CD4-positive, CD25-positive, alpha-beta regulatory T cell (primary cell): ENCODE results near the gene BLMH. TPM values are rescaled to one million over a fixed set of nuclear protein-coding genes. Genes with fewer than 3 reads are reported as not detected.
"Not testable (repeated sequence)": the region's sequence is repeated elsewhere in the genome, so short reads cannot be mapped to it uniquely, and the experiment has no call there.

Experiments
- ATAC-seq, 2 donors: fragments of 150-1000 bp; cut with Tn5 transposase; one replicate each; pipeline ENCODE4 v1.10.0; 2021; ENCODE audit warnings: low read depth in 2 of 2, moderate number of reproducible peaks in 2 of 2, moderate library complexity in 1 of 2
- DNase-seq, 3 donors: peaks; one replicate each; pipeline versions ENCODE4 v3.0.0 to v3.0.0-alpha.2; 2012 to 2022; ENCODE audit warnings: mixed read lengths in 1 of 3
- H3K27ac ChIP-seq: one replicate; pipeline ENCODE4 v1.7.0; 2013; ENCODE audit warnings: mild to moderate bottlenecking, low read length; ENCODE audit not compliant: insufficient read depth, poor library complexity, severe bottlenecking
- H3K27me3 ChIP-seq: one replicate; pipeline ENCODE4 v1.7.0; 2013; ENCODE audit warnings: low read length; ENCODE audit not compliant: control insufficient read depth, insufficient read depth
- H3K36me3 ChIP-seq: one replicate; pipeline ENCODE4 v1.7.0; 2013; ENCODE audit warnings: mild to moderate bottlenecking, low read length, moderate library complexity; ENCODE audit not compliant: control insufficient read depth, insufficient read depth
- H3K4me1 ChIP-seq: 2 replicates; pipeline ENCODE4 v1.7.0; 2013; ENCODE audit warnings: mild to moderate bottlenecking, low read length; ENCODE audit not compliant: insufficient read depth, control insufficient read depth, poor library complexity, severe bottlenecking
- H3K4me3 ChIP-seq: one replicate; pipeline ENCODE4 v1.7.0; 2013; ENCODE audit warnings: low read depth, mild to moderate bottlenecking, low read length, moderate library complexity
- H3K9me3 ChIP-seq, 2 experiments: 1 replicate in 1 of 2; 2 replicates in 1 of 2; pipeline ENCODE4 v1.7.0; 2013; ENCODE audit warnings: low read length in 2 of 2, mild to moderate bottlenecking in 1 of 2, moderate library complexity in 1 of 2; ENCODE audit not compliant: control insufficient read depth in 2 of 2
- H3K27ac Mint-ChIP-seq, 3 donors: one replicate each; pipeline ENCODE4 v1.8.0; 2020 to 2022; ENCODE audit warnings: mild to moderate bottlenecking in 3 of 3, mixed read lengths in 3 of 3, moderate library complexity in 2 of 3
- H3K27me3 Mint-ChIP-seq: one replicate; pipeline ENCODE4 v1.8.0; 2022; ENCODE audit warnings: mild to moderate bottlenecking, mixed read lengths
- H3K36me3 Mint-ChIP-seq: one replicate; pipeline ENCODE4 v1.8.0; 2020; ENCODE audit warnings: mixed read lengths
- H3K4me1 Mint-ChIP-seq, 4 donors: one replicate each; pipeline ENCODE4 v1.8.0; 2020 to 2022; ENCODE audit warnings: mixed read lengths in 4 of 4, mild to moderate bottlenecking in 1 of 4
- H3K4me3 Mint-ChIP-seq, 4 donors: one replicate each; pipeline ENCODE4 v1.8.0; 2020 to 2022; ENCODE audit warnings: mild to moderate bottlenecking in 4 of 4, mixed read lengths in 4 of 4, moderate library complexity in 3 of 4
- H3K9me3 Mint-ChIP-seq, 7 donors: one replicate each; pipeline ENCODE4 v1.8.0; 2020 to 2022; ENCODE audit warnings: mixed read lengths in 7 of 7, mild to moderate bottlenecking in 3 of 7, moderate library complexity in 2 of 7
- polyA plus RNA-seq, 4 donors: library from polyadenylated mRNA; unstranded; fragments of 300-500 nt; fragmentation: Illumina TruSeq; gene quantifications; one replicate each; pipeline ENCODE4 v1.2.3, GENCODE V29; 2021
- total RNA-seq: library from RNA; stranded (reverse); gene quantifications from one replicate; pipeline ENCODE4 v1.2.3, GENCODE V29; 2022

BLMH gene
- total and polyA plus RNA-seq, 5 donors from 2014 or later = 16.7 to 30.0 (median 19.5) TPM

DNA sequence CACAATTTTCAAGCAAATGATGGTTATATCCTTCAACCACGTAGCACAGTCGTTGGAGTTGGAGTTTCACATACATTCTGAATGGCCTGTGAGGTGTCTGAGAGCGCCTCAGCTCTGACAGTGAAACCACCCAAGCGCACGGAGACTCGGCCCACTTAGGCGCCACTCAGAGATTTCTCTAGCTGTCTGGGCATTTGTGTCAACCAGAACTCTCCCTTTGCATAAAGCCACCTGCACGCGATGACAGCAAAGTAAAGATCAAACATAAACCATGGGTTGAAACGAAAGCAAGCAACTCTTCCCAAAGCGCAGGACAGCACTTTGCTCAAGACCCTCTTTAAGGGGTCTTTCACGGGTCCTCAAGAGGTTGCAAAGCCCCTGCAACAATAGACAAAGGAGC, 56.8 kb downstream of the BLMH start:
- peak overlapping the region in 2 of 4 donors; percentile 64 to 69 for H3K4me3 Mint-ChIP-seq
- peaks cover 6 to 32% (median 15%) of the 10 kb centered on the region in 4 donors for H3K4me1 Mint-ChIP-seq
- ATAC-seq (no peak), DNase-seq (peak in 1 of 3 donors; percentile 10)
- H3K27me3 ChIP-seq = peaks cover 29% of the 10 kb centered on the region
- no peaks in the 10 kb centered on the region for H3K9me3 ChIP-seq
- peaks cover 61% of the 10 kb centered on the region for H3K27me3 Mint-ChIP-seq
- H3K4me3 ChIP-seq = no peak overlapping the region
- no peaks in the 10 kb centered on the region for H3K36me3 Mint-ChIP-seq
- peaks cover 0 to 4% (median 0%) of the 10 kb centered on the region in 7 donors for H3K9me3 Mint-ChIP-seq
- H3K4me1 ChIP-seq = peaks cover 19% of the 10 kb centered on the region
- no peak overlapping the region for H3K27ac Mint-ChIP-seq
- no peak overlapping the region for H3K27ac ChIP-seq
- no peaks in the 10 kb centered on the region for H3K36me3 ChIP-seq

DNA sequence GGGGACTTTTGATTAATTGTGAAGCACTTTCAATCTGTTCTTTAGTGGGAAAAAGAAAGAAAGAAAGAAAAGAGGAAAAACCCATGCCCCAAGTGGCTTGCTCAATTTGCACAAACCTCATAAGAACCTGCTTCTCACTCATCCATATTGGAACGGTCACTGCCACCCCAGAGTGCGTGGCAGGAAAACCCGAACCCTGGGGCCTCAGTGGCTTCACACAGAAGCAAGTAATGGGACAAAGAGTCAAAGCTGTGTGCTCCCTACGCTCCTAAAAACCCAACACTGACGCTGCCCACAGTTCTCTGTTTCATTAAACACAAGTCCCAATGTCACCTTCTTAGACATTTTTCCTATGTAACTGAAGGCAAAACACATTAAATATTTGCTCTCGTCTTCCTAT, 57.4 kb downstream of the BLMH start:
- H3K27ac ChIP-seq = no peak overlapping the region
- H3K4me3 Mint-ChIP-seq = no peak overlapping the region
- H3K4me1 Mint-ChIP-seq = peaks cover 6 to 32% (median 11%) of the 10 kb centered on the region in 4 donors
- H3K36me3 Mint-ChIP-seq = no peaks in the 10 kb centered on the region
- peaks cover 0 to 4% (median 0%) of the 10 kb centered on the region in 7 donors for H3K9me3 Mint-ChIP-seq
- H3K27ac Mint-ChIP-seq = no peak overlapping the region
- H3K27me3 ChIP-seq = peaks cover 29% of the 10 kb centered on the region
- H3K4me1 ChIP-seq = peaks cover 19% of the 10 kb centered on the region
- H3K4me3 ChIP-seq = no peak overlapping the region
- DNase-seq = no peak
- H3K9me3 ChIP-seq = no peaks in the 10 kb centered on the region
- no peaks in the 10 kb centered on the region for H3K36me3 ChIP-seq
- H3K27me3 Mint-ChIP-seq = peaks cover 54% of the 10 kb centered on the region
- no peak for ATAC-seq

DNA sequence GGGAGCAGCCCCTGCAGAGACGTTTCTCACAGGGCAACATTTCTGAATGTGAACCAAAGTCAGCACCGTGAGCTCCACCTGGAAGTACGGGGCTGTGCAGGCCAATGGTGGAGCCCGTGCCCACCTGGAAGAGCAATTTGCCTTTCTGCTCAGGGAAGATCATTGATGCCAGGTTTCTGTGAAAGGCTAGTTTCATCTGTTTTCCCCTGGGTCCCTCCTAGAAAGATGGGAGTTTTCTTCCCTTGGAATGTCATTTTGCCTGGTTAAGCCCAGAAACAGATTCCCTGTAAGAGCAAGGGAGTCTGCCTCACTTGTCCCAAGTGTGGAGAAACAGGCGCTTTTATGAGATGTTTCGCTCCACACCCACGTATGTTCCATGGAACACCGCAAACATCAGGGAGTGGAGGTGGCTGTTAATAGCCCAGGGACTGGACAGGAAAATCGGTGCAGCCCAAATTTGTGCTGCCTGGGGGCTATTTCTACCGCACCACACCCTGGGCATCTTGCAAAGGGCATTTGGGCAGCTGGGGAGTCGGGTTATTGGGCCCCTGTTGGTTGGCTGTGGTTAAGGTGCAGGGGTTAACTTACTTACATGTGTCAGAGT, 58.8 kb downstream of the BLMH start:
- H3K4me1 ChIP-seq = peaks cover 19% of the 10 kb centered on the region
- no peaks in the 10 kb centered on the region for H3K9me3 ChIP-seq
- H3K36me3 Mint-ChIP-seq = no peaks in the 10 kb centered on the region
- ATAC-seq (no peak), DNase-seq (no peak)
- peaks cover 42% of the 10 kb centered on the region for H3K27me3 Mint-ChIP-seq
- peak overlapping the region in 1 of 4 donors; percentile 48 for H3K4me3 Mint-ChIP-seq
- no peak overlapping the region for H3K27ac Mint-ChIP-seq
- peaks cover 0 to 4% (median 0%) of the 10 kb centered on the region in 7 donors for H3K9me3 Mint-ChIP-seq
- H3K4me1 Mint-ChIP-seq = peaks cover 5 to 22% (median 8%) of the 10 kb centered on the region in 4 donors
- H3K4me3 ChIP-seq = no peak overlapping the region
- no peak overlapping the region for H3K27ac ChIP-seq
- H3K27me3 ChIP-seq = peaks cover 29% of the 10 kb centered on the region
- no peaks in the 10 kb centered on the region for H3K36me3 ChIP-seq

DNA sequence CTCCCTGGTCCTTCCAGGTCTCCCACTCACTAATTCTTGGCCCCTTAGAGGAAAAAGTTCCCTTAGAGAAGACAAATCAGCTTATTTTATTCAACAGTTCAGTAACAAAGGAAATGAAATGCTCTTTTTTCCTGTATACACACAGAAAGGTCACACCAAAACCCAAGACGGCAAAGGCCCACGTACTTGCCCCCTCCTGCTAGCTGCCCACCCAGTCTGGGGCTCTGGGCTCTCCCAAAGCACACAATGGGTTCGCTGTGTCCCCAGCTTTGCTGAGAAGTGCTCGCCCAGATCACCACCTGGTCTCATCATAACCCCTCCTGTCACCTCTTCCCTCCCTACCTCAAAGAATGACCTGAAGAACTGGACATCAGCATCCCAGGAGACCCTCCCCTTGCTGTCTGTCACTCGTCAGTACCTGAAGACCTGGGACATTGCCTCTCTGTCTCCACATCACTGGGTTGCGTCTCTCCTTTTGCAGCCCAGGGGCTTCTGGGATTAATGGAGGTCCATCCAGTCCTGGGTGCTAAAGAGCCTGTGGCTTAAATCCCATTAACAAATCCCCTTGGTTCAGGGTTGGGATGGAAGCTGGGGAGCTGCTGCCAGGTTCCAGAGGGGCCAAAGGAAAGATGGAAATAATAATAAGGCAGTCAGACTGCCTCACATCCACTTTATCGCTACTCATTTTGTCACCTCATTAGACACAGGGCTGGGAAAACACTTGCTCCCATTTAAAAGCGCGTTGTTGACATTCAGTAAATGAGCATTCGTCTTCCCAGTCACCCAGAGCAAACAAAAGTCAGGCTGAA, 59.5 kb downstream of the BLMH start:
- H3K27me3 ChIP-seq = peaks cover 29% of the 10 kb centered on the region

DNA sequence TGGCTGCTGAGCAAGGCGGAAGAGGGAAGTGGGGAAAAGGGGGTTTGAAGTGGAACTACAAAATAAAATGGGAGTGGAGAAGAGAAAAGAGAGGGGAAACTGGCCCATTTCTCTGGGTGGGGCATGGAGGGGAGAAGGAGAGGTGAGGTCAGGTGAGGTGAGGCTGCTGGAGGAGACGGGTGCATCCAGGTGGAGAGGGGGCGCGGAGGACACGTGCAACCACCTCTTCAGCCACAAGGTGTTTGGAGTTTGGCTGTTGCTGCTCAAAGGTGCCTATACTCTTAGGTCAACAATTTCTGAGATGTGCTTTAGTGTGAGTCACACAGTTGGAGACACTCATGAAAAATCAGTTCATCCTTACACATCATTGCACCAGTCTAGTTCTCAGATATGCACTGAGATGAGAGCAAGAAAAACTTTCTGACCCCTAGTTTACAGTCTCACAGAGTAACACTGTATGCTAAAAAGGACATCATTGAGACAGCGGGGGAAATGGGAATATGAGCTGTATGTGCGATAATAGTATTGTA, 61.1 kb downstream of the BLMH start:
- no peaks in the 10 kb centered on the region for H3K36me3 Mint-ChIP-seq

More for the DNA sequence above, 59.5 kb downstream of the BLMH start:
- H3K4me1 ChIP-seq = peaks cover 19% of the 10 kb centered on the region
- no peak overlapping the region for H3K4me3 Mint-ChIP-seq
- peaks cover 35% of the 10 kb centered on the region for H3K27me3 Mint-ChIP-seq
- H3K27ac Mint-ChIP-seq = no peak overlapping the region
- H3K27ac ChIP-seq = no peak overlapping the region
- no peak overlapping the region for H3K4me3 ChIP-seq
- no peak for ATAC-seq
- no peaks in the 10 kb centered on the region for H3K36me3 Mint-ChIP-seq
- H3K9me3 Mint-ChIP-seq = peaks cover 0 to 4% (median 0%) of the 10 kb centered on the region in 7 donors
- H3K4me1 Mint-ChIP-seq = peaks cover 5 to 15% (median 7%) of the 10 kb centered on the region in 4 donors
- DNase-seq = no peak
- no peaks in the 10 kb centered on the region for H3K36me3 ChIP-seq
- no peaks in the 10 kb centered on the region for H3K9me3 ChIP-seq

DNA sequence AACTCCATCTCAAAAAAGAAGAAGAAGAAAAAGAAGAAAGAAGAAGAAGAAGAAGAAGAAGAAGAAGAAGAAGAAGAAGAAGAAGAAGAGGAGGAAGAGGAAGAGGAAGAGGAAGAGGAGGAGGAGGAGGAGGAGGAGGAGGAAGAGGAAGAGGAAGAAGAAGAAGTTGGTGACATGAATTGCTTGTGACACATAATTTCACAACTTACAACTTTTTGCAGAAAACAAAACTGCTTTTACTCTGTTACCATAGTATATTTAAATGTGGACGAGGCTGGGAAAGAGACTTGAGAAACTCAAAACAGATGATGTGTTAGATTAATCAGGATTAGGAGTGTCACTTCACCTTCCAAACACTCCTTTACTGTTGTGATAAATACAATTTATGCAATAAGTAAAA, 61.7 kb downstream of the BLMH start:
- H3K27ac Mint-ChIP-seq, H3K4me3 ChIP-seq, H3K4me3 Mint-ChIP-seq, DNase-seq, H3K36me3 ChIP-seq, H3K4me1 ChIP-seq, H3K36me3 Mint-ChIP-seq, ATAC-seq, H3K4me1 Mint-ChIP-seq, H3K9me3 ChIP-seq, H3K9me3 Mint-ChIP-seq, H3K27ac ChIP-seq: not testable (repeated sequence)
- peaks cover 24% of the 10 kb centered on the region for H3K27me3 Mint-ChIP-seq
- peaks cover 21% of the 10 kb centered on the region for H3K27me3 ChIP-seq

More for the DNA sequence above, 61.1 kb downstream of the BLMH start:
- Histone ChIP-seq H3K27ac (no peak overlapping the region), H3K9me3 (no peaks in the 10 kb centered on the region), H3K4me1 (peaks cover 9% of the 10 kb centered on the region), H3K27me3 (peaks cover 21% of the 10 kb centered on the region), H3K36me3 (no peaks in the 10 kb centered on the region), H3K4me3 (no peak overlapping the region)
- Mint-ChIP-seq H3K27me3 (peaks cover 26% of the 10 kb centered on the region), H3K4me3 (no peak overlapping the region), H3K27ac (no peak overlapping the region), H3K4me1 (peaks cover 0 to 9% (median 7%) of the 10 kb centered on the region in 4 donors), H3K9me3 (peaks cover 0 to 2% (median 0%) of the 10 kb centered on the region in 7 donors)
- ATAC-seq (no peak), DNase-seq (no peak)

DNA sequence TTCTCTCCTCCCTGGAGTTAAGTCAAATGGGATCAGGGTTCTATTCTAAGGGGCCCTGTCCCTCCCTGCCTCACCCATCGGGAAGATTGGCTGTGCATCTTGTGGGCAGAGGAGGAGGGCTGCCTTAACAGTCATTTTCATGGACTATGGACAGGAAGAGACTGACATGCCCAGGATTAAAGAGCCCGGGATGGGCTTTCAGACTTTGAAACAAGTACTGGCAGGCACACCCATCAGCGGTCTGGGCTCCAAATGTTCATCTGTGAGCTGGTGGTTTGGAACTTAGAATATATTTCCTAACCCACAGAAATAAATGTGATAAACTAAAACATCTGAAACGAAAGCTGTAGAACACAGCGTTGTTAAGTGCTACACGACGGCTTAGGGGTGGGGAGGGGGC, 62.7 kb downstream of the BLMH start:
- peaks cover 13% of the 10 kb centered on the region for H3K27me3 ChIP-seq
- DNase-seq (no peak), ATAC-seq (no peak)
- H3K27ac ChIP-seq = no peak overlapping the region
- H3K36me3 Mint-ChIP-seq = no peaks in the 10 kb centered on the region
- H3K36me3 ChIP-seq = no peaks in the 10 kb centered on the region
- H3K27me3 Mint-ChIP-seq = peaks cover 14% of the 10 kb centered on the region
- no peak overlapping the region for H3K27ac Mint-ChIP-seq
- H3K4me3 ChIP-seq = no peak overlapping the region
- H3K9me3 ChIP-seq = no peaks in the 10 kb centered on the region
- H3K4me1 ChIP-seq = no peaks in the 10 kb centered on the region
- no peaks in the 10 kb centered on the region for H3K4me1 Mint-ChIP-seq
- H3K4me3 Mint-ChIP-seq = no peak overlapping the region
- H3K9me3 Mint-ChIP-seq = peaks cover 0 to 2% (median 0%) of the 10 kb centered on the region in 7 donors
